Esophagus muscularis mucosa (tissue), 3 donors: ENCODE data around the gene ATN1.

ENCODE experiments used
- POLR2A ChIP-seq: fragments of 450-650 bp; IDR thresholded peaks from one replicate; pipeline ENCODE4 v1.6.1; 2017; ENCODE audit warnings: antibody characterized with exemption, moderate library complexity, mild to moderate bottlenecking, low read depth
- TF ChIP-seq, protein P1 (sequence below), 3 experiments: fragments of 200-600 bp in 2 of 3; fragments of 450-650 bp in 1 of 3; sonication (generic) in 2 of 3; IDR thresholded peaks; one replicate each; pipeline ENCODE4 v1.5.1; 2017 to 2019; ENCODE audit warnings: antibody characterized with exemption in 3 of 3, mild to moderate bottlenecking in 2 of 3, moderate library complexity in 1 of 3

DNA sequence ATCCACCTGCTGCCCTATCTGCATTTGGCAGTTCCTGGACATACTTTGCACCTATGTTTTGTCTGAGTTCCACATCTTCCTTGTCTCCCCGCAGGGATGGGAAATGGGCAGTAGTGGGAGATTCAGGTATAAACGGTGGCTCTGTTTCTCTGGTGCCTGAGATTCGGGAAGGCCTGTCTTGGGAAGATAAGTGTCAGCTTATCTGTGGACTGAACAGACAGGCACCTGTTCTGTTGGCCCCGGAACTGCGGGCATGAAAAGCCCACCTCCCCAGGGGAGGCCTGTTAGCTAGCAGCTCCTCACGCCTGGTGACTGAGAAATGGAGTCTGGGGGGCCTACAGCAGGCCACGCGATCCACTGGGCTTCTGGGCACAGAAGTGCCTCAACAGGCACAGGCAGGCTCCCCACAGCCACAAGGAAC lies 36.9 kb downstream of the ATN1 start:
- no peak for TF ChIP-seq POLR2A
- TF ChIP-seq, protein P1, sequence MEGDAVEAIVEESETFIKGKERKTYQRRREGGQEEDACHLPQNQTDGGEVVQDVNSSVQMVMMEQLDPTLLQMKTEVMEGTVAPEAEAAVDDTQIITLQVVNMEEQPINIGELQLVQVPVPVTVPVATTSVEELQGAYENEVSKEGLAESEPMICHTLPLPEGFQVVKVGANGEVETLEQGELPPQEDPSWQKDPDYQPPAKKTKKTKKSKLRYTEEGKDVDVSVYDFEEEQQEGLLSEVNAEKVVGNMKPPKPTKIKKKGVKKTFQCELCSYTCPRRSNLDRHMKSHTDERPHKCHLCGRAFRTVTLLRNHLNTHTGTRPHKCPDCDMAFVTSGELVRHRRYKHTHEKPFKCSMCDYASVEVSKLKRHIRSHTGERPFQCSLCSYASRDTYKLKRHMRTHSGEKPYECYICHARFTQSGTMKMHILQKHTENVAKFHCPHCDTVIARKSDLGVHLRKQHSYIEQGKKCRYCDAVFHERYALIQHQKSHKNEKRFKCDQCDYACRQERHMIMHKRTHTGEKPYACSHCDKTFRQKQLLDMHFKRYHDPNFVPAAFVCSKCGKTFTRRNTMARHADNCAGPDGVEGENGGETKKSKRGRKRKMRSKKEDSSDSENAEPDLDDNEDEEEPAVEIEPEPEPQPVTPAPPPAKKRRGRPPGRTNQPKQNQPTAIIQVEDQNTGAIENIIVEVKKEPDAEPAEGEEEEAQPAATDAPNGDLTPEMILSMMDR (IDR thresholded peaks at IDR 0.05) = no peak
